ENCODE data around the gene ALG8.

DNA sequence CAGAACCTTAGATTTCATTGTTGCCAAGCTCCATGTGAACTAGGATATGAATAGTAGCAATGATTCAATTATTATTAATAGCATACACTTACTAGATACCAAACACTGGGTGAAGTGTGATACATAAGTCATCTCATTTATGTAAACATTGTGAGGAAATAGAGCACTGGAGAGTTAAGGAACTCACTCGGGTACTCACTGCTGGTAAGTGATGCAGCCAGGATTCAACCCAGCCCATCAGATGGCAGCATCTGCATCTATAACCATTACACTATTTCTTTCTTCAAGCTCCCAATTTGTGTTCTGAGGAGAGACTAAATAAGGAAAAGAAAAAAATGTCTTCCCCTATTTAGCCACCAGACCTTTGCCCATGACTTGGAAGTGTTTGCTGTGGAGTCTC, 10.2 kb upstream of the ALG8 start:
- no peak for TF ChIP-seq POLR2AphosphoS5 (IDR thresholded peaks at IDR 0.05; ENCODE audit: low read depth, low read length)
- TF ChIP-seq POLR2A (IDR thresholded peaks at IDR 0.05; ENCODE audit: low read depth, low read length) = no peak
- TF ChIP-seq TAF1 (IDR thresholded peaks at IDR 0.05; ENCODE audit: low read depth, low read length) = no peak
- TF ChIP-seq PAX5 (IDR thresholded peaks at IDR 0.05; ENCODE audit: insufficient read depth, low read length, severe bottlenecking) = no peak
- no peak for TF ChIP-seq SPI1 (IDR thresholded peaks at IDR 0.05; ENCODE audit: low read depth, low read length)
- TF ChIP-seq POU2F2 (IDR thresholded peaks at IDR 0.05; ENCODE audit: low read depth, low read length) = no peak
